ENCODE data around the gene CALML3.

The CALML3 gene

GRCh38 chr10:5544216-5544805 lies 19.6 kb downstream of the CALML3 start:
- peaks cover 38% of the 10 kb centered on the region for H3K4me1 ChIP-seq (ENCODE audit: control insufficient read depth, insufficient read depth, low read depth, low read length)
- H3K27me3 ChIP-seq (ENCODE audit: control insufficient read depth in 1 of 2, insufficient read depth in 1 of 2, low read length in 2 of 2): no peaks in the 10 kb centered on the region

GRCh38 chr10:5545011-5545410 lies 20.2 kb downstream of the CALML3 start:
- H3K9me3 ChIP-seq (ENCODE audit: control insufficient read depth, low read length): peaks cover 42% of the 10 kb centered on the region
- H3K79me1 ChIP-seq (replicated peaks; ENCODE audit: low read length, poor library complexity, severe bottlenecking): no peaks in the 10 kb centered on the region
- H2AFZ ChIP-seq (ENCODE audit: low read depth, low read length): no peak overlapping the region
- H3K9ac ChIP-seq (ENCODE audit: low read length): no peak overlapping the region
- no peak overlapping the region for H3K4me2 ChIP-seq (ENCODE audit: low read length, poor library complexity, severe bottlenecking)
- H4K8ac ChIP-seq (ENCODE audit: low read length): peak overlapping the region; percentile 52
- peak overlapping the region; percentile 94 for H4K91ac ChIP-seq (ENCODE audit: low read length)
- no peak overlapping the region for H2BK5ac ChIP-seq (ENCODE audit: low read depth, low read length, poor library complexity, severe bottlenecking)
- H3K18ac ChIP-seq (ENCODE audit: low read depth in 1 of 2, low read length in 2 of 2): peak overlapping the region; percentile 78 to 95
- H2AK5ac ChIP-seq (ENCODE audit: low read length, severe bottlenecking): peak overlapping the region; percentile 76
- DNase-seq: no peak
- H2BK120ac ChIP-seq (ENCODE audit: low read depth, low read length): no peak overlapping the region
- 94% methylated on average over 1 of the region's 1 CpG for WGBS
- no peaks in the 10 kb centered on the region for H3K27me3 ChIP-seq (ENCODE audit: control insufficient read depth in 1 of 2, insufficient read depth in 1 of 2, low read length in 2 of 2)
- no peak overlapping the region for H3K27ac ChIP-seq (ENCODE audit: low read length, poor library complexity, severe bottlenecking)
- H3K4me1 ChIP-seq (ENCODE audit: control insufficient read depth, insufficient read depth, low read depth, low read length): peaks cover 39% of the 10 kb centered on the region
- H3K14ac ChIP-seq (ENCODE audit: low read length in 2 of 2): peak overlapping the region in 1 of 2 experiments; percentile 90
- peak overlapping the region in 1 of 2 experiments; percentile 77 for H3K23ac ChIP-seq (ENCODE audit: low read length in 2 of 2)
- no peaks in the 10 kb centered on the region for H3K36me3 ChIP-seq (ENCODE audit: control insufficient read depth in 1 of 2, insufficient read depth in 2 of 2, low read depth in 1 of 2, low read length in 2 of 2)
- H2BK12ac ChIP-seq (ENCODE audit: low read length in 2 of 2): peak overlapping the region; percentile 99 to 100
- H2BK15ac ChIP-seq (ENCODE audit: low read depth, poor library complexity, severe bottlenecking): peak overlapping the region; percentile 98
- no peak overlapping the region for H3K4me3 ChIP-seq (ENCODE audit: insufficient read depth in 1 of 2, low read depth in 1 of 2, low read length in 2 of 2)
- peak overlapping the region; percentile 96 to 99 for H3K4ac ChIP-seq (ENCODE audit: low read depth in 1 of 2, low read length in 2 of 2)

More at GRCh38 chr10:5544216-5544805, 19.6 kb downstream of the CALML3 start:
- H2AK5ac ChIP-seq (ENCODE audit: low read length, severe bottlenecking): no peak overlapping the region
- H3K14ac ChIP-seq (ENCODE audit: low read length in 2 of 2): no peak overlapping the region
- H3K9ac ChIP-seq (ENCODE audit: low read length): no peak overlapping the region
- H2AFZ ChIP-seq (ENCODE audit: low read depth, low read length): no peak overlapping the region
- no peak overlapping the region for H2BK15ac ChIP-seq (ENCODE audit: low read depth, poor library complexity, severe bottlenecking)
- no peak for DNase-seq
- H3K18ac ChIP-seq (ENCODE audit: low read depth in 1 of 2, low read length in 2 of 2): no peak overlapping the region
- H3K4me2 ChIP-seq (ENCODE audit: low read length, poor library complexity, severe bottlenecking): no peak overlapping the region
- H3K9me3 ChIP-seq (ENCODE audit: control insufficient read depth, low read length): peaks cover 42% of the 10 kb centered on the region
- no peak overlapping the region for H3K27ac ChIP-seq (ENCODE audit: low read length, poor library complexity, severe bottlenecking)
- no peaks in the 10 kb centered on the region for H3K36me3 ChIP-seq (ENCODE audit: control insufficient read depth in 1 of 2, insufficient read depth in 2 of 2, low read depth in 1 of 2, low read length in 2 of 2)
- H3K23ac ChIP-seq (ENCODE audit: low read length in 2 of 2): no peak overlapping the region
- no peak overlapping the region for H2BK120ac ChIP-seq (ENCODE audit: low read depth, low read length)
- no peak overlapping the region for H3K4me3 ChIP-seq (ENCODE audit: insufficient read depth in 1 of 2, low read depth in 1 of 2, low read length in 2 of 2)
- no peak overlapping the region for H2BK5ac ChIP-seq (ENCODE audit: low read depth, low read length, poor library complexity, severe bottlenecking)
- whole genome bisulfite sequencing: 93% methylated on average over 6 of the region's 6 CpGs
- peak overlapping the region in 1 of 2 experiments; percentile 29 for H3K4ac ChIP-seq (ENCODE audit: low read depth in 1 of 2, low read length in 2 of 2)
- H4K91ac ChIP-seq (ENCODE audit: low read length): no peak overlapping the region
- H2BK12ac ChIP-seq (ENCODE audit: low read length in 2 of 2): peak overlapping the region; percentile 74 to 80
- no peak overlapping the region for H4K8ac ChIP-seq (ENCODE audit: low read length)
- H3K79me1 ChIP-seq (replicated peaks; ENCODE audit: low read length, poor library complexity, severe bottlenecking): no peaks in the 10 kb centered on the region

- Histone ChIP-seq H3K27ac (ENCODE audit: low read length, poor library complexity, severe bottlenecking) (peak overlapping the region; percentile 39), H2AFZ (ENCODE audit: low read depth, low read length) (no peak overlapping the region), H3K9ac (ENCODE audit: low read length) (peak overlapping the region; percentile 48), H2BK12ac (ENCODE audit: low read length in 2 of 2) (peak overlapping the region; percentile 99 to 100), H3K27me3 (ENCODE audit: control insufficient read depth in 1 of 2, insufficient read depth in 1 of 2, low read length in 2 of 2) (no peaks in the 10 kb centered on the region), H3K4ac (ENCODE audit: low read depth in 1 of 2, low read length in 2 of 2) (peak overlapping the region; percentile 96 to 99), H3K18ac (ENCODE audit: low read depth in 1 of 2, low read length in 2 of 2) (peak overlapping the region; percentile 78 to 95), H3K23ac (ENCODE audit: low read length in 2 of 2) (peak overlapping the region in 1 of 2 experiments; percentile 46), H2BK120ac (ENCODE audit: low read depth, low read length) (peak overlapping the region; percentile 65), H3K4me3 (ENCODE audit: insufficient read depth in 1 of 2, low read depth in 1 of 2, low read length in 2 of 2) (no peak overlapping the region), H4K8ac (ENCODE audit: low read length) (peak overlapping the region; percentile 89), H3K36me3 (ENCODE audit: control insufficient read depth in 1 of 2, insufficient read depth in 2 of 2, low read depth in 1 of 2, low read length in 2 of 2) (no peaks in the 10 kb centered on the region), H2AK5ac (ENCODE audit: low read length, severe bottlenecking) (peak overlapping the region; percentile 47), H3K79me1 (replicated peaks; ENCODE audit: low read length, poor library complexity, severe bottlenecking) (no peaks in the 10 kb centered on the region), H2BK5ac (ENCODE audit: low read depth, low read length, poor library complexity, severe bottlenecking) (no peak overlapping the region), H3K4me2 (ENCODE audit: low read length, poor library complexity, severe bottlenecking) (no peak overlapping the region), H4K91ac (ENCODE audit: low read length) (peak overlapping the region; percentile 94), H3K4me1 (ENCODE audit: control insufficient read depth, insufficient read depth, low read depth, low read length) (peaks cover 41% of the 10 kb centered on the region), H2BK15ac (ENCODE audit: low read depth, poor library complexity, severe bottlenecking) (no peak overlapping the region), H3K9me3 (ENCODE audit: control insufficient read depth, low read length) (peaks cover 38% of the 10 kb centered on the region), H3K14ac (ENCODE audit: low read length in 2 of 2) (peak overlapping the region in 1 of 2 experiments; percentile 98)
- WGBS: 88% methylated on average over 2 of the region's 2 CpGs
- no peak for DNase-seq
Observed at GRCh38 chr10:5545426-5545777, 20.6 kb downstream of the CALML3 start.

DNA sequence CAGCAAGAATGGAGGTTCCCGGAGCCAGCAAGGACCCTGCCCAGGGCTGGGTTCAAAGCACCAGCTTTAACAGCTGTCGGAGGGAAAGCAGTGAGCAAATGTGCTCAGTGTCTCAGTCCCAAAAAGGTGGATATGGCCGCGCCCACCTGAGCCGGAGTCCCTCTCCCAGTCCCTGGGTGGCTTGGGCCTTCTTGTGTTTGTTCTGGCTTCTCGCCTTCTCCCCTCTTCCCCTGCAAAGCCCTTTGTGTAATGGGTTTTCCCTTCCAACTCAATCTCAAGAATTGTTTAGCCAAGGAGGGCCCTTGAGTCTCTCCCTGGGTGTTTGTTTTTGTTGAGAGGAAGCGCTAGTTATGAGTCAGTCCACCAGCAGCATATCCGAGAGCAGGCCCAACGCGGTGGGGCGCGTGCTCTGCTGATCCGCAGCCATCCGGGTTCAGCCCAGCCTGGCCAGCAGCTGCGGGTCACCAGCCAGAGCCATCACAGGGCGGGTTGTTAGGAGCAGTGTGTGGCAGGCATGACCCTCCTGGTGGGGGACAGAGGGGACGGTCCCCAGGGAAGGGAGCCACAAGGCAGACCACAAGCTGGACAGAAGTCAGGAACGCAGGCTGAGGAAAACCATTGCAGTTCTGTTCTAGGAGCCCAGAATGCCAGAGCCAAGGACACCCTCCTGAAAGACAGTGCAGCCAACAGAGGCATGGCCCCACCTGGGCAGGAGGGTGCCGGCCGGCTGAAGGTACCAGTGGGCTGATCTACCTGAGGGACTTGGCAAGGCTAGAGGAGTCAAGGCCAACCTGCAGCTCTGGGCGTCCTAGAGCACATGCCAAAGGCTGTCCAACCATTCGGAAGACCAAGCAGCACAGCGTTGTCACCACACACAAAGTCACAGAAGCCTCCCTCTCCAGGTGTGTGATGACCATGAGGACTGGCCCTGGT lies 21.3 kb downstream of the CALML3 start:
- H4K91ac ChIP-seq (ENCODE audit: low read length): peak overlapping the region; percentile 70
- peak; percentile 93 for DNase-seq
- no peak overlapping the region for H3K4me3 ChIP-seq (ENCODE audit: insufficient read depth in 1 of 2, low read depth in 1 of 2, low read length in 2 of 2)
- H3K4me1 ChIP-seq (ENCODE audit: control insufficient read depth, insufficient read depth, low read depth, low read length): peaks cover 46% of the 10 kb centered on the region
- H3K4me2 ChIP-seq (ENCODE audit: low read length, poor library complexity, severe bottlenecking): no peak overlapping the region
- H3K27me3 ChIP-seq (ENCODE audit: control insufficient read depth in 1 of 2, insufficient read depth in 1 of 2, low read length in 2 of 2): no peaks in the 10 kb centered on the region
- H3K4ac ChIP-seq (ENCODE audit: low read depth in 1 of 2, low read length in 2 of 2): peak overlapping the region; percentile 62 to 96
- H3K14ac ChIP-seq (ENCODE audit: low read length in 2 of 2): peak overlapping the region in 1 of 2 experiments; percentile 98
- WGBS: 32% methylated on average over 23 of the region's 23 CpGs
- H2BK12ac ChIP-seq (ENCODE audit: low read length in 2 of 2): peak overlapping the region; percentile 89 to 99
- H4K8ac ChIP-seq (ENCODE audit: low read length): peak overlapping the region; percentile 89
- H2BK15ac ChIP-seq (ENCODE audit: low read depth, poor library complexity, severe bottlenecking): no peak overlapping the region
- H2BK120ac ChIP-seq (ENCODE audit: low read depth, low read length): peak overlapping the region; percentile 93
- H3K27ac ChIP-seq (ENCODE audit: low read length, poor library complexity, severe bottlenecking): peak overlapping the region; percentile 39
- no peak overlapping the region for H2BK5ac ChIP-seq (ENCODE audit: low read depth, low read length, poor library complexity, severe bottlenecking)
- H3K36me3 ChIP-seq (ENCODE audit: control insufficient read depth in 1 of 2, insufficient read depth in 2 of 2, low read depth in 1 of 2, low read length in 2 of 2): no peaks in the 10 kb centered on the region
- no peak overlapping the region for H2AFZ ChIP-seq (ENCODE audit: low read depth, low read length)
- peak overlapping the region; percentile 48 for H3K9ac ChIP-seq (ENCODE audit: low read length)
- no peaks in the 10 kb centered on the region for H3K79me1 ChIP-seq (replicated peaks; ENCODE audit: low read length, poor library complexity, severe bottlenecking)
- peaks cover 32% of the 10 kb centered on the region for H3K9me3 ChIP-seq (ENCODE audit: control insufficient read depth, low read length)
- peak overlapping the region; percentile 47 for H2AK5ac ChIP-seq (ENCODE audit: low read length, severe bottlenecking)
- peak overlapping the region; percentile 71 to 90 for H3K18ac ChIP-seq (ENCODE audit: low read depth in 1 of 2, low read length in 2 of 2)
- H3K23ac ChIP-seq (ENCODE audit: low read length in 2 of 2): peak overlapping the region in 1 of 2 experiments; percentile 46

Measured in mesenchymal stem cell (in vitro differentiated cells and primary cell).